DND-41 (cell line): ENCODE measurements around the gene HINT1.

Experiments used
- EZH2 ChIP-seq: IDR thresholded peaks from 3 replicates; pipeline ENCODE4 v1.6.1; 2012; ENCODE audit warnings: borderline replicate concordance, low read depth, mild to moderate bottlenecking, moderate library complexity, low read length, inconsistent platforms; ENCODE audit not compliant: severe bottlenecking
- TF ChIP-seq, protein P1 (sequence below): IDR thresholded peaks from 2 replicates; pipeline ENCODE4 v1.5.1; 2012; ENCODE audit warnings: borderline replicate concordance, low read length, moderate library complexity, mild to moderate bottlenecking; ENCODE audit not compliant: poor library complexity, severe bottlenecking; ENCODE audit errors: extremely low read depth

DNA sequence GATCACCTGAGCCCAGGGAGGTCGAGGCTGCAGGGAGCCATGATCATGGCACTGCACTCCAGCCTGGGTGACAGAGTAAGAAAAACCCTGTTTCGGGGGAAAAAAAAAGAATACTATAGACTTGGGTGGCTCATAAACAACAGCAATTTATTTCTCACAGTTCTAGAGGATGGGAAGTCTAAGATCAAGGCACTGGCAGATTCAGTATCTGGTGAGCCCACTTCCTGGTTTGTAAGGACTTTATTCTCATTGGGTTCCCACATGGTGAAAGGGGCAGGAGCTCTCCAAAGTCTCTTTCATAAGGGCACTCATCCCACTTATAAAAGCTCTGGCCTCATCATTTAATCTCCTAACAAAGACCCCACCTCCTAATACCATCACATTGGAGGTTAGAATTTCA is 8.7 kb downstream of the HINT1 start:
- TF ChIP-seq, protein P1, sequence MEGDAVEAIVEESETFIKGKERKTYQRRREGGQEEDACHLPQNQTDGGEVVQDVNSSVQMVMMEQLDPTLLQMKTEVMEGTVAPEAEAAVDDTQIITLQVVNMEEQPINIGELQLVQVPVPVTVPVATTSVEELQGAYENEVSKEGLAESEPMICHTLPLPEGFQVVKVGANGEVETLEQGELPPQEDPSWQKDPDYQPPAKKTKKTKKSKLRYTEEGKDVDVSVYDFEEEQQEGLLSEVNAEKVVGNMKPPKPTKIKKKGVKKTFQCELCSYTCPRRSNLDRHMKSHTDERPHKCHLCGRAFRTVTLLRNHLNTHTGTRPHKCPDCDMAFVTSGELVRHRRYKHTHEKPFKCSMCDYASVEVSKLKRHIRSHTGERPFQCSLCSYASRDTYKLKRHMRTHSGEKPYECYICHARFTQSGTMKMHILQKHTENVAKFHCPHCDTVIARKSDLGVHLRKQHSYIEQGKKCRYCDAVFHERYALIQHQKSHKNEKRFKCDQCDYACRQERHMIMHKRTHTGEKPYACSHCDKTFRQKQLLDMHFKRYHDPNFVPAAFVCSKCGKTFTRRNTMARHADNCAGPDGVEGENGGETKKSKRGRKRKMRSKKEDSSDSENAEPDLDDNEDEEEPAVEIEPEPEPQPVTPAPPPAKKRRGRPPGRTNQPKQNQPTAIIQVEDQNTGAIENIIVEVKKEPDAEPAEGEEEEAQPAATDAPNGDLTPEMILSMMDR: no peak
- no peak for TF ChIP-seq EZH2
